Measurements from ENCODE around the gene TSPEAR. TPM values are rescaled to one million over a fixed set of nuclear protein-coding genes. Genes with fewer than 3 reads are reported as not detected.
"Not testable (repeated sequence)": the region's sequence is repeated elsewhere in the genome, so short reads cannot be mapped to it uniquely, and the experiment has no call there.

TSPEAR gene
- total RNA-seq, 3 donors from 2014 or later (not counting 1 experiment from before 2014, with no cell fraction given) = not detected

DNA sequence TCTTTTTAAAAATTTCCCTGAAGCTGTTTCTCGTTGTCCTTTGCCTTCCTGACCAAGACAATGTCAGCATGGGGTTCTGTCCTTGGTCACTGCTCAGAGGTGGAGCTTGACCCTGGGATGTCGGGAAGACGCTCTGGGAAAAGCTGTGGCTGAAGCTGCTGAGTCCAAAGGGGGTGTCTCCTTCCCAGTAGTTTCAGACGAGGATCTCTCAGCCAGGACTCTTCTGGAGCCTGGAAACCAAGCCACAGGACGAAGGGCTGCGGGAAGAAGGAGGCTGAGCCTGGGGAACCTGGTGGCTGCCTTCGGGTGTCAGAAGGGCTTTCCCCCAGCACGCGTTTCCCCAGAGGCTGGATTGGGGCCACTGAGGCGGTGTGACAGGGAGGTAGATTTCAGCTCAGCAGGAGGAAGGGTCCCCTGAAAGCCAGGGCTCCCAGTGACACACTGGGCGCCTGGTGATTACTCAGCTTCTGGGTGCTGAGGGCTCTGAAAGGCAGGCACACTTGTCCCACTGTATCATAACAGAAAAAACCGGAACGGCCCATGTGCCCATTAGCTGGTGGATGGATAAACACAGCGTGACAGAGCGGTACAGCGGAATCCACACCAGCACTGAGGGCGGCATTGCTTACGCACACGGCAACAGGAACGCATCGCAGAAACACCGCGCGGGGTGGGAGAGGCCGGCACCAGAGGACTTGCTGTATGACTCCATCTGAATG lies 24.4 kb downstream of the TSPEAR start:
- Histone ChIP-seq H3K4me3 (ENCODE audit: low read length) (no peak overlapping the region), H3K27me3 (ENCODE audit: control insufficient read depth, insufficient read depth, low read length) (no peaks in the 10 kb centered on the region), H3K4me1 (ENCODE audit: control insufficient read depth, insufficient read depth, low read length) (no peaks in the 10 kb centered on the region), H3K36me3 (ENCODE audit: control insufficient read depth, insufficient read depth, low read length) (no peaks in the 10 kb centered on the region), H3K27ac (ENCODE audit: low read length) (no peak overlapping the region), H3K9me3 (ENCODE audit: control insufficient read depth, insufficient read depth, low read length) (no peaks in the 10 kb centered on the region)
- no peak for ATAC-seq
- H3K4me3 Mint-ChIP-seq = no peak overlapping the region
- H3K4me1 Mint-ChIP-seq = peaks cover 7 to 13% of the 10 kb centered on the region in 2 donors
- peak overlapping the region in 1 of 2 donors; percentile 53 for H3K27ac Mint-ChIP-seq
- no peak for DNase-seq
- intact Hi-C loops (cut with micrococcal nuclease) = no loop called here
- no peaks in the 10 kb centered on the region for H3K36me3 Mint-ChIP-seq
- TF ChIP-seq, protein P1, sequence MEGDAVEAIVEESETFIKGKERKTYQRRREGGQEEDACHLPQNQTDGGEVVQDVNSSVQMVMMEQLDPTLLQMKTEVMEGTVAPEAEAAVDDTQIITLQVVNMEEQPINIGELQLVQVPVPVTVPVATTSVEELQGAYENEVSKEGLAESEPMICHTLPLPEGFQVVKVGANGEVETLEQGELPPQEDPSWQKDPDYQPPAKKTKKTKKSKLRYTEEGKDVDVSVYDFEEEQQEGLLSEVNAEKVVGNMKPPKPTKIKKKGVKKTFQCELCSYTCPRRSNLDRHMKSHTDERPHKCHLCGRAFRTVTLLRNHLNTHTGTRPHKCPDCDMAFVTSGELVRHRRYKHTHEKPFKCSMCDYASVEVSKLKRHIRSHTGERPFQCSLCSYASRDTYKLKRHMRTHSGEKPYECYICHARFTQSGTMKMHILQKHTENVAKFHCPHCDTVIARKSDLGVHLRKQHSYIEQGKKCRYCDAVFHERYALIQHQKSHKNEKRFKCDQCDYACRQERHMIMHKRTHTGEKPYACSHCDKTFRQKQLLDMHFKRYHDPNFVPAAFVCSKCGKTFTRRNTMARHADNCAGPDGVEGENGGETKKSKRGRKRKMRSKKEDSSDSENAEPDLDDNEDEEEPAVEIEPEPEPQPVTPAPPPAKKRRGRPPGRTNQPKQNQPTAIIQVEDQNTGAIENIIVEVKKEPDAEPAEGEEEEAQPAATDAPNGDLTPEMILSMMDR (IDR thresholded peaks at IDR 0.05) = no peak
- H3K27me3 Mint-ChIP-seq (ENCODE audit: low read depth in 2 of 2) = peaks cover 17 to 54% of the 10 kb centered on the region in 2 donors
- H3K9me3 Mint-ChIP-seq = no peaks in the 10 kb centered on the region
- WGBS (ENCODE audit: insufficient coverage) = 89% methylated on average over 25 of the region's 25 CpGs

- no peak for DNase-seq
- peaks cover 20 to 54% of the 10 kb centered on the region in 2 donors for H3K27me3 Mint-ChIP-seq (ENCODE audit: low read depth in 2 of 2)
Observed at GRCh38 chr21:44686000-44686781, 25.2 kb downstream of the TSPEAR start.

GRCh38 chr21:44685050-44685449 lies 26.3 kb downstream of the TSPEAR start:
- H3K4me1 ChIP-seq (ENCODE audit: control insufficient read depth, insufficient read depth, low read length); H3K36me3 ChIP-seq (ENCODE audit: control insufficient read depth, insufficient read depth, low read length); H3K9me3 Mint-ChIP-seq; H3K4me3 ChIP-seq (ENCODE audit: low read length); DNase-seq; H3K9me3 ChIP-seq (ENCODE audit: control insufficient read depth, insufficient read depth, low read length); H3K4me3 Mint-ChIP-seq; ATAC-seq; H3K27me3 ChIP-seq (ENCODE audit: control insufficient read depth, insufficient read depth, low read length); H3K27ac ChIP-seq (ENCODE audit: low read length); H3K36me3 Mint-ChIP-seq; H3K27ac Mint-ChIP-seq; intact Hi-C loops (cut with micrococcal nuclease): not testable (repeated sequence)
- Mint-ChIP-seq H3K4me1 (peaks cover 7 to 13% of the 10 kb centered on the region in 2 donors), H3K27me3 (ENCODE audit: low read depth in 2 of 2) (peaks cover 21 to 60% of the 10 kb centered on the region in 2 donors)
- 87% methylated on average over 6 of the region's 6 CpGs for WGBS (ENCODE audit: insufficient coverage)

More at GRCh38 chr21:44686000-44686781, 25.2 kb downstream of the TSPEAR start:
- H3K4me1 Mint-ChIP-seq = peaks cover 7 to 13% of the 10 kb centered on the region in 2 donors
- Histone ChIP-seq H3K36me3 (ENCODE audit: control insufficient read depth, insufficient read depth, low read length) (no peaks in the 10 kb centered on the region), H3K27ac (ENCODE audit: low read length) (no peak overlapping the region), H3K4me1 (ENCODE audit: control insufficient read depth, insufficient read depth, low read length) (no peaks in the 10 kb centered on the region), H3K27me3 (ENCODE audit: control insufficient read depth, insufficient read depth, low read length) (no peaks in the 10 kb centered on the region), H3K9me3 (ENCODE audit: control insufficient read depth, insufficient read depth, low read length) (no peaks in the 10 kb centered on the region), H3K4me3 (ENCODE audit: low read length) (no peak overlapping the region)
- 44% methylated on average over 14 of the region's 14 CpGs for WGBS (ENCODE audit: insufficient coverage)
- H3K27ac Mint-ChIP-seq = peak overlapping the region in 1 of 2 donors; percentile 53
- TF ChIP-seq, protein P1 (IDR thresholded peaks at IDR 0.05) = no peak
- H3K4me3 Mint-ChIP-seq = no peak overlapping the region
- no peak for ATAC-seq
- no peaks in the 10 kb centered on the region for H3K36me3 Mint-ChIP-seq
- no peaks in the 10 kb centered on the region for H3K9me3 Mint-ChIP-seq
- intact Hi-C loops (cut with micrococcal nuclease) = no loop called here

DNA sequence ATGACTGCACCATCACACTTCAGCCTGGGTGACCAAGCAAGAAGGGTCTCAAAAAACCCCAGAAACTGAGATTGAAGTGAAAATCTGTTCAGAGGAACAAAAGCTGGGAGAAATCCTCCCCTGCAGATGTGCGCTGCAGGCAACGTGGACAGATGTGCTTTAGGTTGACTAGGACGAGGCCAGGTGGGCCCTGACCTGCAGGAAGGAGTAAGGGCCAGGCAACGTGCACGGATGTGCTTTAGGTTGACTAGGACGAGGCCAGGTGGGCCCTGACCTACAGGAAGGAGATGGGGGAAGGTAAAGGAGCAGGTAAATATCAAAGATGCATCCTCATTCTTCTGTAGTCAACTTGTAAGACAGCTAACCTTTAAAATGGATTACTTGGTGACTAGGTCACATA lies 26.9 kb downstream of the TSPEAR start:
- Histone ChIP-seq H3K27ac (ENCODE audit: low read length) (no peak overlapping the region), H3K27me3 (ENCODE audit: control insufficient read depth, insufficient read depth, low read length) (no peaks in the 10 kb centered on the region), H3K36me3 (ENCODE audit: control insufficient read depth, insufficient read depth, low read length) (no peaks in the 10 kb centered on the region), H3K4me1 (ENCODE audit: control insufficient read depth, insufficient read depth, low read length) (no peaks in the 10 kb centered on the region), H3K4me3 (ENCODE audit: low read length) (no peak overlapping the region), H3K9me3 (ENCODE audit: control insufficient read depth, insufficient read depth, low read length) (no peaks in the 10 kb centered on the region)
- Mint-ChIP-seq H3K36me3 (no peaks in the 10 kb centered on the region), H3K27ac (no peak overlapping the region), H3K27me3 (ENCODE audit: low read depth in 2 of 2) (peaks cover 25 to 61% of the 10 kb centered on the region in 2 donors), H3K4me3 (no peak overlapping the region), H3K4me1 (peaks cover 7 to 13% of the 10 kb centered on the region in 2 donors), H3K9me3 (no peaks in the 10 kb centered on the region)
- intact Hi-C loops (cut with micrococcal nuclease) = no loop called here
- WGBS (ENCODE audit: insufficient coverage) = 78% methylated on average over 6 of the region's 6 CpGs
- TF ChIP-seq, protein P1 (IDR thresholded peaks at IDR 0.05) = no peak
- DNase-seq (no peak), ATAC-seq (no peak)
